ENCODE results near the gene CDK9.
"Not testable (repeated sequence)": the region's sequence is repeated elsewhere in the genome, so short reads cannot be mapped to it uniquely, and the experiment has no call there.

CDK9 gene

DNA sequence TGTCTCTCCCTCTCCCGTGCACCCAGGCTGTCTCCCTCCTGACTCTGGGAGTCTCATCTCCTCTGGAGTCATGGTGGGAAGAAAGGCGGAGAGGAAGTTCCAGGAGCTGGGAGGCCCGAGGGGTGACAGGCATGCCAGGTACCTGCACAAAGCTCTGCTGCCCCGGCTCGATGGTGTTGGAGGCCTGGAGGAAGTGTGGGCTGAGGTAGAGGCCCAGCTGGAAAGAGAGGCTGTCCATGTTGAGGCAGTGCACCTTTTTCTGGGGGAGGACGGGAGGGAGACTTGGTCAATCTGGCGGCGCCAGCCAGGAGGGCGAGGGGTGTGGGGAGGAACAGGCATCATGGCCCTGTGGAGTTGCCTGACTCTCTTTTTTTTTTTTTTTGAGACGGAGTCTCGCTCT, 32.7 kb downstream of the CDK9 start:
- no peak for DNase-seq (ENCODE audit: low read depth in 1 of 2, low spot score in 1 of 2)

DNA sequence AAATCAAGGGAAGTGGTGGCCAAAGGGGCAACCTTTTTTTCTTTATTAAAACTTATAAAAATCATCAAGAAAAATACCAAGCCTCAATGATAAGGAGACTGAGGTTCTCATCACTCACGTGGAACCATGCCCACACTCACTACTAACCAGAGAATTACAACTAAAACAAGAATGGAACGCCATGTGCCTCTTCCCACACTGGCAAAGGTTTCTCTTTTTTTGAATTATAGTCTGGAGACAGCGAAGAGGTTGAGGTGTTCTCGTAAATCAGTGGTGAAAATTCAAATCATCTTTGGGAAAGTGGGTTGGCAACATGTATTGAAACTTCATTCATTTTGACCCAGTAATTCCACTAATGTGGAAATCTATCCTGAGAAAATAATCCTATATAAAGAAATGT, 36.3 kb downstream of the CDK9 start:
- DNase-seq (ENCODE audit: low read depth in 1 of 2, low spot score in 1 of 2), result no peak

DNA sequence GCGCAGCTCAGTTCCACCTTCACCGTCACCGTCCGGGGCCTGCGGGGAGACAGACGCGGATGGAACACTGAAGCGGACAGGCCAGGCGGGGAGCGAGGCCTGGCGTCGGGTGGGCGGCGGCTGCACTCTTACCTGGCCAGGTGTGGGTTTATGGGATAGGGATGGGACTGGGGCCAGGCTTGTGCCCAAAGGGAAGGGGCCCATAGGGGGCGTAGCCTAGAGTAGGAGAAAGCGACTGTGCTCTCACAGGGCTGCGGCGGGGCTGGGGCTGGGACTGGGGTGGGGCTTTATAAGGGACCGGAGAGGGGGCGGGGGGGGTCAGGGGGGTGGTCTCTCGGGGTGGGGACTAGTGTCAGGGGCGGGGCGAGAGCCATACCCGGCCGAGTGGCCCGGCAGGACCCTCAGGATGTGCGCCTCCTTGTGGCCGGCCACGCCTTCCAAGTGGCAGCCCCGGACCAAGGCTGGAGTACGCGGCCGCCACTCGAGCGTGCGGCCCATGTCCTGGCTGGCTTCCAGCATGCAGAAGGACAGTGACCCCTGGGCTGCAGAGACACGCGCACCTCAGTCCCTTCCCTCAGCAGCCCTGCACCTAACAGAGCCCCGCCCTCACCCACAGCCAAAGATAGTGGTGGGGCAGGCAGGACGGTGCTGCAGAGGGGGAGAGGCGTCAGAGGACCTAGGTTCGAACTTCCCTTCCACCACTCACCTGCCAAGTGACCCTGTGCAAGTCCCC, 39.7 kb downstream of the CDK9 start:
- no peak for DNase-seq (ENCODE audit: low read depth in 1 of 2, low spot score in 1 of 2)

DNA sequence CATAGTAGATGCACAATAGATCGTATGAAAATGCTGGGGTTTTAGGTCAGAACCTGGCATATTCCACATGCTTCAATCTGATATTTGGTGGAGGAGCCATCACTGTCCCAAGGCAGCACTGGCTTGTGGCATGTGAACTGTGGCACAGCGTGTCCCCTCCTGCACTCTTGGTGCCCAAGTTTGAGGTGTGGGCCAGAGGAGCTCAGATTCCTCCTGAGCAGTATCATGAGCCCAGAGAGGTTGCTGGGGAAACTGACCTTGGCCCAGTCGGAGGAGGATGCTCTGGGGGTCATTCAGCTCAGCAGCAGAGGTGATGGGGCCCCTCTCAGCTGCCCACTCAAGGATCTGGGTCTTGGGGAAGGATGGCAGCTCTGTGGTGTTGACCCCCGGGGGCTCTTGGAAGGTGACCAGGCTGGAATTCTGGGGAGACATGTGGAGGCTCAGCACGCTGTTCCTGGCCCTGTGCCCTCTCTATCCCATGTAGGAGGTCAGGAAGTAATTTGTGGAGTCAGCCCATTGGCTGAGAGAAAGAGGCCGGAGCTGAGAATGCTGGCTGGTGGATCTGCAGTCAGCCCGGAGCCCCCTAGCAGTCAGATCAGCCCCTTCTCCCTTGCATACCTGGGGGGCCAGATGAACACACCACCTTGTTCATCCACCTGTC, 40.5 kb downstream of the CDK9 start:
- DNase-seq (ENCODE audit: low read depth in 1 of 2, low spot score in 1 of 2), result no peak

DNA sequence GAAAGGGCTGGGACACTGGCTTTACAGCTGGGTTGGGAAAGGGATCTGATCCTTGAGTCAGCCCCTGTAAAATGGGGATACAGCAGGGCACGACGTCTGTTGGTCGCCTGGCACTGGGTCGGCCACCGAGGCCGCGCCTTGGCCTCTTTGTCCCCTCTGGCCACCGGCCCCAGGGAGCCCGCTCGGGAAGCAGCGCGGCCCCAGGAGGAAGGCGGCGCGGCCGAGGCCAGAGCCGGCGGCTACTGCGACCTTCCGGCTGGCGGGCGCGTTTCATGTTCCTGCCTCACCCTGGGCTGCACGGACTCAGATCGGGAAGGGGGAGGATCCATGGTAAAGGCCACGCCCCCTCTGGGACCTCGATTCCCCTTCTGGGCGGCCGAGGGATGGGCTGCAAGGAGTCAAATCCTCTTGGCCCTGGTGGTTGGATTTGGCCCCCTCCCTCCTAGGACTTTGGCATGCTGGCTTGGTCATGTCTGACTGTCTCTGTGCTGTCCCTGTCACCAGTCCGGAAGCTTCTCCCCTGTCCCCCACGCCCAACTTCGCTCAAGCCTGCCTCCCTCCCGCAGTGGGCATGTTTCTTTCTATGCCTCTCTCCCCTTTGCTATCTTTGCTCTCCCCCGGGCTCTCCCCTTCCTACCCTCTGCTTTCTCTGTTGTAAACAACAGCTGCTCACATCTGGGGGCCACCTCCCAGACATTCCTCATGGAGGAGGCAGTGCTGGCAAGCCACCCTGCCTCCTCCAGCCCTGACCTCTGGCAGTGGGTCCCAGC, 42.6 kb downstream of the CDK9 start:
- no peak for DNase-seq (ENCODE audit: low read depth in 1 of 2, low spot score in 1 of 2)

DNA sequence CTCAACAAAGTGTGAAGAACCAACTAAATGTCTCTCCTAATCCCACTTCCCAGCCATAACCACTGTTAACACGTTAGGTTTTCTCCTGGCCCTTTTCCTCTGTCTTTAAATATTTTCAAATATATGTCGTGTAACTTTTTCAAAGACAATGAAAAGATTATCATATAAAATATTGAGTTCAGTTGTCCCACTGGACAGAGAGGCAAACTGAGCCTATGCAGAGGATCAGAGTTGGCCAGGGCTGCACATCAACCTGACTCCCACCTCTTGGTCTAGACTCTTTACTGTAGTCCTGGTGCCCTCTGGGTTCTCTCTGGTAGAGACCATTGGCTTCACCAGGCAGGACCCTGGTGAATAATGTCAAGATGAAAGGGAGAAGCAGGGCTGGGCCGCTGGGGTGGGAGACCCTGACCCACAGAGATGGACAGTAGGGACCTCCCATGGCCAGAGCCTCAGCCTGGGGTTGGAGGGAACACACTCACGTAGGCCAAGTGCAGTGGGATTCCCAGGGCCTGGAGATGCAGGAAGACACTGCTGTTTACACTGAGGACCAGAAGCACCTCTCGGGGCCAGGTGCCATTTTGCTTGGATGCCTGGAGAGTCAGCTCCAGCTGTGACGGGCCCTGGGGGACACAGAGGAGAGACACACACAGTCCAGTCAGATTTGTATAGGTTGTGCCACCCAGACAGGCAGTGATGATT, 43.5 kb downstream of the CDK9 start:
- DNase-seq (ENCODE audit: low read depth in 1 of 2, low spot score in 1 of 2), result no peak

DNA sequence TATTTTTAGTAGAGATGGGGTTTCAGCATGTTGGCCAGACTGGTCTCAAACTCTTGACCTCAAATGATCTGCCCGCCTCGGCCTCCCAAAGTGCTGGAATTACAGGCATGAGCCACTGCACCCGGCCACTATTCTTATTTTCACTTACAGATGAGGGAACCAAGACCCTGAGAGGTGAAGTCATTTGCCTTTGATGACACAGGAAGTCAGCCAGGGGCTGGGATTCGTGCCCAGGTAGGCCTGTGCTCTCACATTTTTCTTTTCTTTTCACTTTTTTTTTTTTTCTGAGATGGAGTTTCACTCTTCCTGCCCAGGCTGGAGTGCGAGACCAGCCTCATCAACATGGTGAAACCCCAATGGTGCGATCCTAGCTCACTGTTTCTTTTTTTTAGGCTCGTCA, 46.4 kb downstream of the CDK9 start:
- DNase-seq (ENCODE audit: low read depth in 1 of 2, low spot score in 1 of 2), result no peak

DNA sequence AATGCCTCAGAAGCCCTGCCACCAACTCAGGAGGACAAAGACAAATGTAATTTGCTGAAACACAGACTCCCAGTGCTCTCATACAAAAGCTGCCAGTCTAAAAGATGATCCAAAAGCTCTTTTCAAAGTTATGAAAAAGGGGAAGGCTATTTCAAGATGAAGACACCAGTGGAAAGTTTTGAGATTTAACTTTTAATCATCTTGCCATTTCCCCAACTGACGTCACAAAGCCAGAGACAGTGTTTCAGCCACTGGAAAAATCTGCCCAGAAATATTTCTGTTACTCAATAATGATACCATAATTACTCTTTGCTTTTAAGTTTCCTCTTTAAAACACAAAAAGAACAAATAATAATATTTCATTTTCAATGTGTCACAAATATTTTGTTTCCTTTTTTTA, 47.7 kb downstream of the CDK9 start:
- no peak for DNase-seq (ENCODE audit: low read depth in 1 of 2, low spot score in 1 of 2)

DNA sequence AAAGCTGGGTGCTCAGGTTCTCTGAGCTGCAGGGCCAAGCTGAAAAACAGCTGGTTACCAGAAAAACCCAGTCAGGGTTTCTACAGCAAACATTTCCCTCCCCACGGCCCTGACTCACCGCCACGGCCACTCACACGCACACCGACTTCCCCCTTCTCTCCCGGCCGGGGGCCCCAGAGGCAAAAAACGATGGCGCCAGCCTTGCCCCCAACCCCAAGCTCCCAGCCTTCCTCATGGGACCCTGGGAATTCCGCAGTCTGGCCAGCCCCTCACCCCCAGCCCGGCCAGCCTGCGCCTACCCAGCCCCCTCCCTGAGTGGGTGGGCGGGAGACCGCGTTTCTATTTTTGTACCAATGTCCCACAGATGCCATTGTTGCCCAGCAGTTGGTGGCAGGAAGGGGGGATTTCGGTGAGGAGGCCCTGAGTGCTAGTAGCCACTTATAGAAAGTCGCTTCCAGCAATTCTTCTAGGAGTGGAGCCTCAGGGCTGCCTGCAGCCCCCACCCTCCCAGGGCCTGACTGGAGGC, 50.2 kb downstream of the CDK9 start:
- DNase-seq (ENCODE audit: low read depth in 1 of 2, low spot score in 1 of 2), result no peak

DNA sequence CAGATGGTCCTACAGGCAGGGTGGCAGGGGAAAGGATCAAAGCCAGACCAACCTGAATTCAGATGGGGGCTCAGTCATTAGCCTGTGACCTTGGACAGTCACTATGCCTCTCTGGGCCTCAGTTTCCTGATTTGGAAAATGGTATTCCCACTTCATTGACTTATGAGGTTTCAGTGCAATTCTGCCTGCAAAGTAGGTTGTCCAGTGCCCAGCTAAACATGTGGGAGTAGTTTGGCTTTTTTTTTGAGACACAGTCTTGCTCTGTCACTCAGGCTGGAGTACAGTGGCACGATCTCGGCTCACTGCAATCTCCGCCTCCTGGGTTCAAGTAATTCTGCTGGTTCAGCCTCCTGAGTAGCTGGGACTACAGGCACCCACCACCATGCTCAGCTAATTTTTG, 50.7 kb downstream of the CDK9 start:
- not testable (repeated sequence) for DNase-seq (ENCODE audit: low read depth in 1 of 2, low spot score in 1 of 2)

DNA sequence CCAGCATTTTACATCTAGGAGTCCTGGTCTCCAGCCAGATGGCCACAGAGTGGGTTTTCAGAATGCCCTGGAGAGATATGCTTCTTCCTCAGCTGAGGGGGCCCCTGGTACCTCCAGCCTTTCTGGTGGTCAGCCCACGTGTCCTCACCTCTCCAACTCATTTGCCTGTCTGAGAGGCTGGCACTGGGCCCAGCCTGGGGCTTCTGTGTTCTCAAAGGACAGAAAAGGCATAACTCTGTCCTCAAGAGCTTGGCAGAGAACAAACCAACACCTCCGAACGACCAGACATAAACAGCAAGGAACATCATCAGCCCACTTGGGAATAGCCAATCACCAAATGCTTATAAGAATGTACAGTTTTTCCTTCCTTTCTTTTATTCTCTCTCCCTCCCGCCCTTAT, 51.5 kb downstream of the CDK9 start:
- no peak for DNase-seq (ENCODE audit: low read depth in 1 of 2, low spot score in 1 of 2)

DNA sequence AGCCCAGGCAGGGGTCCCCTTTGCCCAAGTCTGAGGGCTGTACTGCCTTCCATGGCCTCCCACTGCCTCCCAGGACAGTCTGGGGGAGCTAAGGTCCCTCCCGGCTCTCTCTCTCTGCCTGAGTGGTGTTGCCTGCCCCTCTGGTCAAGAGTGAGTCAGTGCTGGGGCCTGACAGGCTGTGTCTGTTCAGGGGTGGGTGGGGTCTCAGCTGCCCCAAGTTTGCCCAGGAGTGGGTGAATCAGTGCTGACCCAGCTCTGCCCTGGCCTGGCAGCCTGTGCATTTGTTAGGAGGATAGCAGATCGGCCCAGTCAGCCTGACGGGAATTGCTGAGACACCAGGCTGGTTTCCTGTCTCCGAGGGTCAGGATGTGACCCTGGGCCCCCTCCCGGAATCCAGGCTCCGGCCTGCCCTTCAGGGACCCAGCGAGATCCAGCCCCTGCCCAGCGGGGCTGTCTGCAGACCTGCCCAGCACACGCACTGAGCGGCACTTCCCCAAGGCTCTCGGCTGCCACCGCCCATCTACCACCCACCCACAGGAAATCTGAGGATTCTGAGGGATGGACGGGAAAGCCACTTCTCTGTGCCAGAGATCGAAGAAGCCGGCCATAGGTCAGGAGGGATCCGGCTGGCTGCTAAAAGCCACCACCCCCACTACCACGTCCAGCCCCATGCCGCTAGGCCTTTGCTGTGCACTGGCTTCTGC, 52.7 kb downstream of the CDK9 start:
- no peak for DNase-seq (ENCODE audit: low read depth in 1 of 2, low spot score in 1 of 2)
